GM10266 (cell line): ENCODE measurements around the gene PHF14.

ENCODE experiments used
- DNase-seq: peaks from one replicate; pipeline ENCODE4 v3.0.0; 2012; ENCODE audit errors: extremely low spot score
- CTCF ChIP-seq: IDR thresholded peaks from 2 replicates; pipeline ENCODE4 v1.5.1; 2012; ENCODE audit warnings: mild to moderate bottlenecking, low read depth; ENCODE audit not compliant: control insufficient read depth, insufficient read depth; ENCODE audit errors: missing control alignments

Gene PHF14

GRCh38 chr7:11054033-11054432 lies 80.4 kb downstream of the PHF14 start:
- no peak for TF ChIP-seq CTCF
- DNase-seq, result no peak

- TF ChIP-seq CTCF, result no peak
- DNase-seq, result no peak
These were observed 87.2 kb downstream of the PHF14 start for GRCh38 chr7:11060893-11061292.

- DNase-seq, result no peak
- no peak for TF ChIP-seq CTCF
These were observed 88.4 kb downstream of the PHF14 start for GRCh38 chr7:11062110-11062509.

GRCh38 chr7:11069591-11069990 lies 95.9 kb downstream of the PHF14 start:
- DNase-seq, result no peak
- no peak for TF ChIP-seq CTCF

DNA sequence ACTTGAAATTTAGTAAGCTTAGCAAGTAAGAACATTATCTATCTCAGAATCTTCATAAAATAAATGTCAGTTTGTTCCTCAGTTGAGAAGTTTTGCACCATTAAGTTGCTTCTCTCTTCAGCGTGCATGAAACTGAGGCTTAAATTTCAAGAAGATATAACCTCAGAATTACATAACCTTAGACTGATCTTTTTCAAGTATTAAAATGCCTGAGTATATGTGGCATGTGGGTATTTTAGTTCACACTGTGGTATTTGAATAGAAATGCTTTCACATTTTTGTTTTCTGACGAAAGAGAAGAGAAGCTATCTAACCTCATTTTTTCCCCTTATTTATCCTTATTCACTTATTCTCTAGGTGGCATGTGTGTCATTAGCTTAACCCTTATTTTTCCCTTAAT lies 104.1 kb downstream of the PHF14 start:
- DNase-seq, result no peak
- no peak for TF ChIP-seq CTCF

GRCh38 chr7:11078247-11078834 lies 104.7 kb downstream of the PHF14 start:
- no peak for TF ChIP-seq CTCF
- DNase-seq, result no peak

DNA sequence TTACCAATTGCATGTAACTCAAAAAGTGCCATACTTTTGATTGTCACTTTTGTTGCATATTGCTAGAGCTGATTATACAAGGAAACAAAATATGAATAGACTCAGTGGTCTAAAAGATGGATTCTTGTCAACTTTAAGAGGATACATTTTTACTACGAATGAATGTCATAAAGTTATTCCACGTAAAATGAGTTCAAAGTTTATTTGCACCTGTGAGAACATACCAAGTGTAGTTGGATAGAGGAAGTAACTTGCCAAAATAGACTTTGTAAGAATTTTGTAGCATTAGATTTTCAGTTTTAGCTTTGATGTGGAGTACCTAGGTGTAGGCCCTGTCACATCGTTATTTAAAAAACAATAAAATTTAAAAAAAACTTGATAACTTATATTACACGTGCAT lies 106.2 kb downstream of the PHF14 start:
- DNase-seq, result no peak
- TF ChIP-seq CTCF, result no peak
